A549 (cell line): Measurements from ENCODE around the gene EME2.

Experiments
- EP300 ChIP-seq, 2 experiments: fragments of >200 bp; sonication (Bioruptor Twin); formaldehyde crosslinking; IDR thresholded peaks; 2 replicates in 1 of 2; 3 replicates in 1 of 2; pipeline ENCODE4 v1.6.1; 2016 to 2017
- HOXA7 ChIP-seq: fragments of 250-450 bp; sonication (Bioruptor Pico); IDR thresholded peaks from 2 replicates; pipeline ENCODE4 v1.5.0; 2020; ENCODE audit warnings: mild to moderate bottlenecking, moderate library complexity
- JUNB ChIP-seq: fragments of >200 bp; sonication (Bioruptor Twin); formaldehyde crosslinking; IDR thresholded peaks from 2 replicates; pipeline ENCODE4 v1.6.1; 2016
- POLR2A ChIP-seq: IDR thresholded peaks from 2 replicates; pipeline ENCODE4 v1.6.1; 2012; ENCODE audit warnings: mild to moderate bottlenecking, low read length
- RFX5 ChIP-seq: fragments of 450-650 bp; IDR thresholded peaks from 2 replicates; pipeline ENCODE4 v1.7.1; 2014; ENCODE audit warnings: antibody characterized with exemption, mild to moderate bottlenecking, moderate library complexity
- TF ChIP-seq, protein P1 (sequence below): fragments of >200 bp; sonication (Bioruptor Twin); formaldehyde crosslinking; IDR thresholded peaks from 3 replicates; pipeline ENCODE4 v1.5.1; 2016

DNA sequence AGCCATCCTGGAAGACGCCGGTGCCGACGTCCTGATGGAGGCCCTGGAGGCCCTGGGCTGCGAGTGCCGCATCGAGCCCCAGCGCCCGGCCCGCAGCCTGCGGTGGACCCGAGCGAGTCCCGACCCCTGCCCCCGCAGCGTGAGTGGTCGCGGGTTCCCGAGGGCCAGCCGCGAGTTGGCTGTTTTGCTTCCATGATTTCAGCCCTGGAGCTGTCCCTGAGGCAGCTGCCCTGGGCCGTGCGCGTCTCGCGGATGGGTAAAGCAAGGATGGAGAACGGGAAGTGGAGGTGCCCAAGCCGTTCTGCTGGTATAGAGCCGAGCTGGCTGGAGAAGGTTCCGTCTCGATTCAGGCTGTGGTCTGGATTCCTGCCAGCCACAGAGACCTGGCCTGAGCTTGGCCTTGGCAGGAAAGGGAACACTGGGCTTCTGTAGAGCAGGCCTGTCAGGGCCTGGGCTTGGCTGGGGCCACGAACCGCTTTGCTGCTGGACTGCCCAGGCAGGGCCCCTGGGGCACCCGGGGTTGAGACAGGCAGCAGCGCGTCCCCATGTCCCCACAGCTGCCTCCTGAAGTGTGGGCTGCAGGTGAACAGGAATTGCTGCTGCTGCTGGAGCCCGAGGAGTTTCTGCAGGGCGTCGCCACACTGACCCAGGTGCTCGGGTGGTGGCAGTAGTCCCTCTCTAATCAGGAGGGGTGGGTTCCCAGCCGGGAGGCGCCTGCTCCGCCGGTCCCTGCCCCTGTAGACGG lies 1.3 kb downstream of the EME2 start:
- TF ChIP-seq, protein P1, sequence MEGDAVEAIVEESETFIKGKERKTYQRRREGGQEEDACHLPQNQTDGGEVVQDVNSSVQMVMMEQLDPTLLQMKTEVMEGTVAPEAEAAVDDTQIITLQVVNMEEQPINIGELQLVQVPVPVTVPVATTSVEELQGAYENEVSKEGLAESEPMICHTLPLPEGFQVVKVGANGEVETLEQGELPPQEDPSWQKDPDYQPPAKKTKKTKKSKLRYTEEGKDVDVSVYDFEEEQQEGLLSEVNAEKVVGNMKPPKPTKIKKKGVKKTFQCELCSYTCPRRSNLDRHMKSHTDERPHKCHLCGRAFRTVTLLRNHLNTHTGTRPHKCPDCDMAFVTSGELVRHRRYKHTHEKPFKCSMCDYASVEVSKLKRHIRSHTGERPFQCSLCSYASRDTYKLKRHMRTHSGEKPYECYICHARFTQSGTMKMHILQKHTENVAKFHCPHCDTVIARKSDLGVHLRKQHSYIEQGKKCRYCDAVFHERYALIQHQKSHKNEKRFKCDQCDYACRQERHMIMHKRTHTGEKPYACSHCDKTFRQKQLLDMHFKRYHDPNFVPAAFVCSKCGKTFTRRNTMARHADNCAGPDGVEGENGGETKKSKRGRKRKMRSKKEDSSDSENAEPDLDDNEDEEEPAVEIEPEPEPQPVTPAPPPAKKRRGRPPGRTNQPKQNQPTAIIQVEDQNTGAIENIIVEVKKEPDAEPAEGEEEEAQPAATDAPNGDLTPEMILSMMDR = no peak; the same call in 2 of the 3 replicates
- TF ChIP-seq POLR2A = no peak
- TF ChIP-seq HOXA7 = no peak
- no peak for TF ChIP-seq JUNB
- TF ChIP-seq RFX5 = no peak
- TF ChIP-seq EP300 (IDR thresholded peaks at IDR 0.05) = no peak
